ACC112 (cell line): ENCODE results near the gene FAM117B.

Experiments used
- H2AFZ ChIP-seq: fragments of 200-600 bp; sonication (generic); one replicate; pipeline ENCODE4 v1.6.0; 2017; ENCODE audit warnings: antibody characterized with exemption, low read length; ENCODE audit not compliant: unreplicated experiment
- H3K27ac ChIP-seq: fragments of 200-600 bp; sonication (generic); 2 replicates; pipeline ENCODE4 v1.5.1; 2014; ENCODE audit warnings: low read depth, mild to moderate bottlenecking, antibody characterized with exemption, low read length, moderate library complexity
- H3K27me3 ChIP-seq: fragments of 200-600 bp; sonication (generic); 2 replicates; pipeline ENCODE4 v1.6.1; 2014; ENCODE audit warnings: mild to moderate bottlenecking, antibody characterized with exemption, low read length, moderate library complexity, mixed read lengths; ENCODE audit not compliant: insufficient read depth
- H3K36me3 ChIP-seq: fragments of 200-600 bp; sonication (generic); 2 replicates; pipeline ENCODE4 v1.6.1; 2016; ENCODE audit warnings: mild to moderate bottlenecking, antibody characterized with exemption, low read length, moderate library complexity, mixed read lengths; ENCODE audit not compliant: insufficient read depth
- H3K4me1 ChIP-seq: fragments of 200-600 bp; sonication (generic); one replicate; pipeline ENCODE4 v1.6.1; 2016; ENCODE audit warnings: low read length, mixed read lengths; ENCODE audit not compliant: insufficient read depth, unreplicated experiment, control insufficient read depth
- H3K4me3 ChIP-seq: fragments of 200-600 bp; sonication (generic); 2 replicates; pipeline ENCODE4 v1.5.1; 2014; ENCODE audit warnings: mild to moderate bottlenecking, low read depth, low read length
- H3K79me2 ChIP-seq: fragments of 200-600 bp; sonication (generic); one replicate; pipeline ENCODE4 v1.6.0; 2016; ENCODE audit warnings: low read length; ENCODE audit not compliant: control insufficient read depth, unreplicated experiment, insufficient read depth

The FAM117B gene

DNA sequence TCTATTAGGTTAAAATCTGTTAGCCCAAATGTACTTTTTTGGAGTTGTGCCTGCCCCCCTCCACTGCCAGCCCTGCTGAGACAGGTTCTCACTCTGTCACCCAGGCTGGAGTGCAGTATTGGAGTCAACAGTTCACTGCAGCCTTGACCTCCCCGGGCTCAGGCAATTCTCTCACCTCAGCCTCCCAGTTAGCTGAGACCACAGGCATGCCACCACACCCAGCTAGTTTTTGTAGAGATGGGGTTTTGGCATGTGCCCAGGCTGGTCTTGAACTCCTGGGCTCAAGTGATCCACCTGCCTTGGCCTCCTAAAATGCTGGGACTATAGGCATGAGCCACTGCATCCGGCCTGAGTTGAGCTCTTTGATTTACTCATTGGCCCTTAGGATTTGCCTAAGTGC is 126.1 kb downstream of the FAM117B start:
- Histone ChIP-seq H3K27me3 (no peaks in the 10 kb centered on the region), H3K4me3 (no peak overlapping the region), H3K36me3 (no peaks in the 10 kb centered on the region; the same call in 1 of the 2 replicates), H3K27ac (no peak overlapping the region), H3K4me1 (no peaks in the 10 kb centered on the region), H2AFZ (no peak overlapping the region), H3K79me2 (no peaks in the 10 kb centered on the region)

DNA sequence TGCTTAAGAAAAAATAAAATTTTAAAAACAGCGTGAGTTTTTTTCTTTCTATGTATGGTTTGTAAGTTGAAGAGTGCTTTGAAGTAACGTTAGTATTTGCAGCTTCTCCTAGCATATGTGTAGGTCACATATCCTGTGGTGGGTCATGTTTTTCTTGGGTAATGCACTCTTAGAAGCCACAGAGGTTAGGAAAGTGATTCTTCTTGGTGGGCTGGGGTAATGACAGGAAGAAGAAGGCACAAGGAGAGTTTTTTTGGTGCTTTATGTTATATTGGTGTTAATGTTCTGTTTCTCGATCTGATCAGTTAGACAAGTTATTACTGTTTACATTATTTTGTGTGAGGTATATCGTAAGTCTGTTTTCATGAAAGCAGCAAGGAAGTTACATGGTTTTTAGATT is 127.8 kb downstream of the FAM117B start:
- Histone ChIP-seq H3K4me1 (no peaks in the 10 kb centered on the region), H3K36me3 (no peaks in the 10 kb centered on the region; the same call in 1 of the 2 replicates), H2AFZ (no peak overlapping the region), H3K27ac (no peak overlapping the region), H3K79me2 (no peaks in the 10 kb centered on the region), H3K4me3 (no peak overlapping the region), H3K27me3 (no peaks in the 10 kb centered on the region)

DNA sequence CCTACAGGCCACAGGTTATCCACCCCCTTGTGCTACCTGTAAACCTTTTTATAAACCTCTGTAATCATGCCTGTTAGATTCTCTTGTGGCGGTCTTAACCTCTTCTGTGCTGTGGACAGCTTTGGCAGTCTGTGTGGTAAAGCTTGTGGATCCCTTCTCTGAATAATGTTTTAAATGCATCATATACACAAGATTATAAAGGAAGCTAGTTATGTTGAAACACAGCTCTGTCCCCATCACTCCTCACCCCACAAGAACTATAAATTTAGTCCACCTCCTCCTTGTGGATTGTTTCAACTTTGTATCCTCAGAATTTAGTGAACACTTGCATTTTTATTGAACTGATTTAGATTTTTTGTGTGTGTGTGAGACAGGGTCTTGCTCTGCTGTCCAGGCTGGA is 129.1 kb downstream of the FAM117B start:
- Histone ChIP-seq H3K79me2 (no peaks in the 10 kb centered on the region), H3K4me1 (no peaks in the 10 kb centered on the region), H2AFZ (no peak overlapping the region), H3K36me3 (no peaks in the 10 kb centered on the region; the same call in 1 of the 2 replicates), H3K27ac (no peak overlapping the region), H3K27me3 (no peaks in the 10 kb centered on the region), H3K4me3 (no peak overlapping the region)

GRCh38 chr2:202764991-202765390 is 130.2 kb downstream of the FAM117B start:
- H3K4me1 ChIP-seq = no peaks in the 10 kb centered on the region
- no peaks in the 10 kb centered on the region for H3K27me3 ChIP-seq
- H3K36me3 ChIP-seq = no peaks in the 10 kb centered on the region; the same call in 1 of the 2 replicates
- H3K79me2 ChIP-seq = no peaks in the 10 kb centered on the region
- no peak overlapping the region for H2AFZ ChIP-seq
- H3K4me3 ChIP-seq = no peak overlapping the region
- no peak overlapping the region for H3K27ac ChIP-seq

DNA sequence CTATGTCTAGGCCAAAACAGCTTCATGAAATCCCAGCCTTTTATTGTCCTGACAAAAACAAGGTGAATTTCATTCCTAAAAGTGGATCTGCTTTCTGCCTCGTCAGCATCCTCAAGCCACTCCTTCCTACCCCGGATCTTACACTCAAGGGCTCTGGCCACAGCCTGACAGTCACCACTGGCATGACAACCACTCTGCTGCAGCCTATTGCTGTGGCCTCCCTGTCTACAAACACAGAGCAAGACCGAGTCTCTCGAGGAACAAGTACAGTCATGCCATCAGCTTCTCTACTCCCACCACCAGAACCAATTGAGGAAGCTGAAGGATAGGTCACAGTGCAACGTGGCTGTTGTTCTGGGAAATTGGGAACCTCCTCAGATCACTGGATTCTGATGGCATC is 130.7 kb downstream of the FAM117B start:
- H3K4me3 ChIP-seq = no peak overlapping the region
- no peaks in the 10 kb centered on the region for H3K79me2 ChIP-seq
- no peaks in the 10 kb centered on the region; the same call in 1 of the 2 replicates for H3K36me3 ChIP-seq
- H3K4me1 ChIP-seq = no peaks in the 10 kb centered on the region
- H3K27me3 ChIP-seq = no peaks in the 10 kb centered on the region
- H2AFZ ChIP-seq = no peak overlapping the region
- H3K27ac ChIP-seq = no peak overlapping the region

GRCh38 chr2:202768273-202768672 is 133.5 kb downstream of the FAM117B start:
- no peaks in the 10 kb centered on the region; the same call in 1 of the 2 replicates for H3K36me3 ChIP-seq
- no peak overlapping the region for H3K4me3 ChIP-seq
- no peaks in the 10 kb centered on the region for H3K79me2 ChIP-seq
- H3K27ac ChIP-seq = no peak overlapping the region
- H2AFZ ChIP-seq = no peak overlapping the region
- H3K27me3 ChIP-seq = no peaks in the 10 kb centered on the region
- no peaks in the 10 kb centered on the region for H3K4me1 ChIP-seq

GRCh38 chr2:202769201-202769600 is 134.4 kb downstream of the FAM117B start:
- Histone ChIP-seq H3K27me3 (no peaks in the 10 kb centered on the region), H3K36me3 (no peaks in the 10 kb centered on the region; the same call in 1 of the 2 replicates), H3K79me2 (no peaks in the 10 kb centered on the region), H3K27ac (no peak overlapping the region), H2AFZ (no peak overlapping the region), H3K4me1 (no peaks in the 10 kb centered on the region), H3K4me3 (no peak overlapping the region)

- Histone ChIP-seq H3K4me1 (no peaks in the 10 kb centered on the region), H3K27me3 (no peaks in the 10 kb centered on the region)
Measured at GRCh38 chr2:202771336-202771735, 136.6 kb downstream of the FAM117B start.

GRCh38 chr2:202771741-202772460 is 137.1 kb downstream of the FAM117B start:
- no peak overlapping the region for H3K4me3 ChIP-seq
- H3K4me1 ChIP-seq = no peaks in the 10 kb centered on the region
- H3K79me2 ChIP-seq = no peaks in the 10 kb centered on the region
- no peaks in the 10 kb centered on the region for H3K36me3 ChIP-seq
- no peaks in the 10 kb centered on the region for H3K27me3 ChIP-seq
- no peak overlapping the region for H3K27ac ChIP-seq
- no peak overlapping the region for H2AFZ ChIP-seq

More at GRCh38 chr2:202771336-202771735, 136.6 kb downstream of the FAM117B start:
- Histone ChIP-seq H3K4me3 (no peak overlapping the region), H2AFZ (no peak overlapping the region), H3K79me2 (no peaks in the 10 kb centered on the region), H3K27ac (no peak overlapping the region), H3K36me3 (no peaks in the 10 kb centered on the region)

GRCh38 chr2:202773301-202773973 is 138.7 kb downstream of the FAM117B start:
- Histone ChIP-seq H3K27ac (no peak overlapping the region), H2AFZ (no peak overlapping the region), H3K4me1 (no peaks in the 10 kb centered on the region), H3K36me3 (no peaks in the 10 kb centered on the region), H3K79me2 (no peaks in the 10 kb centered on the region), H3K4me3 (no peak overlapping the region), H3K27me3 (no peaks in the 10 kb centered on the region)

DNA sequence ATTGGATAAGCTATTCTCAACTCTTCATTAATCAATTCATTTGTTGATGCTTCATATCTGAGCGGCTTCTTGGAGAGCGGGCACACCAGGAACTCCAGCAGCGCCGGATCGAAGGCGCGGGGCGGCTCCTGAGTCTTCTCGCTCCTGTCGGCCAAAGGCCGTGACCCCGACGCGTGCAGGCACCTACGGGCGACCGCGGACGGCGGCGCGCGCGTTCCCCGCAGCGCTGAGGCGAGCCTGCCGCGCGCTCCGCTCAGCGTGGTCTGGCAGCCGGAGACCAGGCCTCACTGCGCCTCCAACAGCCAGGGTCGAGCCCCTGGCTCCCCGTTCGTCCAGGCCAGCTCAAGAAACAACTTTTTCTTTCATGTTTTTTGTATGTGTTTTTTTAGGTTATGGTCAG is 139.3 kb downstream of the FAM117B start:
- Histone ChIP-seq H3K4me3 (no peak overlapping the region), H3K36me3 (no peaks in the 10 kb centered on the region), H3K27ac (no peak overlapping the region), H3K4me1 (no peaks in the 10 kb centered on the region), H3K79me2 (no peaks in the 10 kb centered on the region), H2AFZ (no peak overlapping the region), H3K27me3 (no peaks in the 10 kb centered on the region)
